ENCODE results near the gene CHAC1. TPM values are rescaled to one million over a fixed set of nuclear protein-coding genes. Genes with fewer than 3 reads are reported as not detected.

Gene CHAC1
- total and polyA plus RNA-seq, 2 of the 13 experiments (the other 11 are each of a cell fraction or from before 2014, with no cell fraction given): 0.44 TPM; not detected in 1

GRCh38 chr15:40969363-40969762 lies 16.1 kb downstream of the CHAC1 start (continued):
- TF ChIP-seq ARNT2 (CRISPR knock-in tag; IDR thresholded peaks at IDR 0.05; ENCODE audit: low read depth) (no peak), SAP130 (CRISPR knock-in tag; IDR thresholded peaks at IDR 0.05; ENCODE audit: low read depth) (no peak), MTA3 (CRISPR knock-in tag; IDR thresholded peaks at IDR 0.05) (no peak), MIER2 (CRISPR knock-in tag; IDR thresholded peaks at IDR 0.05) (no peak)

GRCh38 chr15:40974879-40975278 lies 21.6 kb downstream of the CHAC1 start:
- FAIRE-seq (no peak), DNase-seq (ENCODE audit: low spot score) (no peak), ATAC-seq (no peak)
- 78% methylated on average over 4 of the region's 4 CpGs for WGBS (ENCODE audit: low lambda C conversion rate)
- Histone ChIP-seq H3K79me2 (ENCODE audit: insufficient read depth, low read length) (no peaks in the 10 kb centered on the region), H3K27ac (ENCODE audit: extremely low read length, insufficient read depth, low read length) (no peak overlapping the region), H3K9me3 (ENCODE audit: low read length) (no peaks in the 10 kb centered on the region), H3K4me3 (replicated peaks in 1 of 3; ENCODE audit: insufficient read depth in 1 of 3, low read depth in 2 of 3, low read length in 3 of 3) (no peak overlapping the region), H3K9ac (ENCODE audit: insufficient read depth, low read depth, low read length) (no peak overlapping the region), H3K36me3 (replicated peaks in 1 of 2; ENCODE audit: control insufficient read depth in 1 of 2, insufficient read depth in 2 of 2, low read length in 2 of 2) (peaks cover 8 to 34% of the 10 kb centered on the region in 2 experiments), H3K4me2 (ENCODE audit: low read depth, low read length) (no peak overlapping the region), H3K27me3 (ENCODE audit: control insufficient read depth in 1 of 2, insufficient read depth in 2 of 2, low read length in 2 of 2) (no peaks in the 10 kb centered on the region), H4K20me1 (ENCODE audit: insufficient read depth, low read length) (no peaks in the 10 kb centered on the region), H3K4me1 (ENCODE audit: insufficient read depth, low read length) (no peaks in the 10 kb centered on the region), H2AFZ (ENCODE audit: low read length) (no peak overlapping the region)
- BruUV-seq (replicated peaks): no TSS peak
- in situ Hi-C loops (cut with HindIII; ENCODE audit: extremely low pct_ligation_motif_present, low pct_unique_long_range_greater_than_20kb): no loop called here
- intact Hi-C loops (cut with micrococcal nuclease; ENCODE audit: unreplicated experiment): no loop called here
- no peak for TF ChIP-seq ZNF841 (CRISPR knock-in tag; IDR thresholded peaks at IDR 0.05; ENCODE audit: borderline replicate concordance)
- TF ChIP-seq MXD4 (CRISPR knock-in tag; IDR thresholded peaks at IDR 0.05): no peak
- no peak for TF ChIP-seq ZMYM3 (CRISPR knock-in tag; IDR thresholded peaks at IDR 0.05)
- TF ChIP-seq ZBTB38 (CRISPR knock-in tag; IDR thresholded peaks at IDR 0.05): no peak
- TF ChIP-seq SMAD3 (CRISPR knock-in tag; IDR thresholded peaks at IDR 0.05): no peak
- TF ChIP-seq FOXM1 (CRISPR knock-in tag; IDR thresholded peaks at IDR 0.05): no peak
- no peak for TF ChIP-seq ZNF564 (CRISPR knock-in tag; IDR thresholded peaks at IDR 0.05)
- no peak for TF ChIP-seq GLI4 (CRISPR knock-in tag; IDR thresholded peaks at IDR 0.05; ENCODE audit: borderline replicate concordance)
- no peak for TF ChIP-seq ZNF276 (CRISPR knock-in tag; IDR thresholded peaks at IDR 0.05; ENCODE audit: low read depth)
- TF ChIP-seq RARA (CRISPR knock-in tag; IDR thresholded peaks at IDR 0.05): no peak
- TF ChIP-seq ZNF562 (CRISPR knock-in tag; IDR thresholded peaks at IDR 0.05; ENCODE audit: borderline replicate concordance): no peak
- no peak for TF ChIP-seq ZNF547 (CRISPR knock-in tag; IDR thresholded peaks at IDR 0.05)
- CTCF ChIA-PET (ENCODE audit: low intra/inter-chr PET ratio, low total read pairs): no interaction called here
- POLR2A ChIA-PET: no interaction called here
